Measurements from ENCODE around the gene PTPN7. TPM values are rescaled to one million over a fixed set of nuclear protein-coding genes. Genes with fewer than 3 reads are reported as not detected.

Gene PTPN7
- total and polyA plus RNA-seq, 2 donors (not counting 3 experiments of a cell fraction or from before 2014, with no cell fraction given): 0.86 to 1.8 TPM

- H3K79me2 ChIP-seq (ENCODE audit: control insufficient read depth, insufficient read depth, low read length): no peaks in the 10 kb centered on the region
- no peak overlapping the region for H3K27ac ChIP-seq (ENCODE audit: insufficient read depth, low read depth, low read length)
- BruUV-seq (replicated peaks): no TSS peak
- no peak for DNase-seq (ENCODE audit: low read depth, low spot score)
- no peak for TF ChIP-seq MYC (IDR thresholded peaks at IDR 0.05; ENCODE audit: low read depth, low read length)
- TF ChIP-seq JUN (IDR thresholded peaks at IDR 0.05; ENCODE audit: borderline replicate concordance, insufficient read depth, insufficient read length, low read depth): no peak
- no peak for TF ChIP-seq GATA2 (IDR thresholded peaks at IDR 0.05; ENCODE audit: insufficient read depth, insufficient read length, low read depth, low read length)
- no peak for TF ChIP-seq POLR2A (IDR thresholded peaks at IDR 0.05; ENCODE audit: low read depth, low read length)
- no peak for TF ChIP-seq POLR2AphosphoS5 (IDR thresholded peaks at IDR 0.05; ENCODE audit: insufficient read depth, low read depth, low read length)
- no peak for TF ChIP-seq EZH2 (IDR thresholded peaks at IDR 0.05; ENCODE audit: borderline replicate concordance, low read depth, low read length, severe bottlenecking)
- no peak for TF ChIP-seq FOS (IDR thresholded peaks at IDR 0.05; ENCODE audit: borderline replicate concordance, insufficient read depth, low read length)
- no peak for TF ChIP-seq CTCF (IDR thresholded peaks at IDR 0.05; ENCODE audit: extremely low read depth in 1 of 2, insufficient read depth in 1 of 2, low read depth in 1 of 2, low read length in 2 of 2)
- no peaks in the 10 kb centered on the region for H3K36me3 ChIP-seq (ENCODE audit: control insufficient read depth in 2 of 2, extremely low read depth in 1 of 2, insufficient read depth in 2 of 2, low read length in 2 of 2)
- intact Hi-C loops (cut with micrococcal nuclease): no loop called here
- no peak overlapping the region for H3K9ac ChIP-seq (replicated peaks; ENCODE audit: extremely low read depth, insufficient read depth, low read length)
- dilution Hi-C loops (cut with MboI; ENCODE audit: extremely low pct_ligation_motif_present, low sequenced_read_pairs): no loop called here
- ChIA-PET CTCF (no interaction called here), POLR2A (no interaction called here)
- FAIRE-seq: no peak
- no peaks in the 10 kb centered on the region for H3K27me3 ChIP-seq (ENCODE audit: control insufficient read depth in 2 of 2, insufficient read depth in 2 of 2, low read length in 2 of 2)
- no peaks in the 10 kb centered on the region for H4K20me1 ChIP-seq (replicated peaks; ENCODE audit: control insufficient read depth, extremely low read depth, insufficient read depth, low read length)
- no peak overlapping the region for H2AFZ ChIP-seq (ENCODE audit: low read depth, low read length)
- no peaks in the 10 kb centered on the region for H3K4me1 ChIP-seq (ENCODE audit: control insufficient read depth, extremely low read depth, insufficient read depth, low read length)
- H3K4me2 ChIP-seq (ENCODE audit: insufficient read depth, low read length): no peak overlapping the region
- H3K9me3 ChIP-seq (replicated peaks; ENCODE audit: control insufficient read depth, insufficient read depth, low read length): no peaks in the 10 kb centered on the region
- H3K4me3 ChIP-seq (replicated peaks in 1 of 3; ENCODE audit: insufficient read depth in 1 of 3, low read depth in 1 of 3, low read length in 3 of 3): no peak overlapping the region
- H3K9me1 ChIP-seq (replicated peaks; ENCODE audit: control insufficient read depth, extremely low read depth, insufficient read depth, low read length): no peaks in the 10 kb centered on the region
Observed at GRCh38 chr1:202104073-202104472, 56.3 kb downstream of the PTPN7 start.

All from endothelial cell of umbilical vein (primary cell).